Measurements from ENCODE around the gene KMT2C.

DNA sequence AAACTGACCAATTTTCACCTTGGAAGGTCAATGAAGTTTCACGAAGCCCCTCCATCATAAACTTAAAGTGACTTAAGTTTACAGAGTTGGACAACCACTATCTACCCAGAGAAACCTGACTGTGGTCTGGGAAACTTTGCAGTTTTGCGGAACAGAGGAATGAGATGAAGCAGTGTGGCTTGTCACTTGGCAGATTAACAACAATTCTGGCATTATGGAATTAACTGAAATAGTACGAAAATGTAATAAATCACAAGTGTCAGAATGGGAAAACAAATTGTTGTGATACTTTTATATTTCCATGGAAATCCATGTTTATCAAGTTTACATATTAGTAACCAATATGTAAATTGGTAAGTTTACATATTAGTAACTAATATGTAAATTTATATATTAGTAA, 4.9 kb downstream of the KMT2C start:
- TF ChIP-seq, protein P1, sequence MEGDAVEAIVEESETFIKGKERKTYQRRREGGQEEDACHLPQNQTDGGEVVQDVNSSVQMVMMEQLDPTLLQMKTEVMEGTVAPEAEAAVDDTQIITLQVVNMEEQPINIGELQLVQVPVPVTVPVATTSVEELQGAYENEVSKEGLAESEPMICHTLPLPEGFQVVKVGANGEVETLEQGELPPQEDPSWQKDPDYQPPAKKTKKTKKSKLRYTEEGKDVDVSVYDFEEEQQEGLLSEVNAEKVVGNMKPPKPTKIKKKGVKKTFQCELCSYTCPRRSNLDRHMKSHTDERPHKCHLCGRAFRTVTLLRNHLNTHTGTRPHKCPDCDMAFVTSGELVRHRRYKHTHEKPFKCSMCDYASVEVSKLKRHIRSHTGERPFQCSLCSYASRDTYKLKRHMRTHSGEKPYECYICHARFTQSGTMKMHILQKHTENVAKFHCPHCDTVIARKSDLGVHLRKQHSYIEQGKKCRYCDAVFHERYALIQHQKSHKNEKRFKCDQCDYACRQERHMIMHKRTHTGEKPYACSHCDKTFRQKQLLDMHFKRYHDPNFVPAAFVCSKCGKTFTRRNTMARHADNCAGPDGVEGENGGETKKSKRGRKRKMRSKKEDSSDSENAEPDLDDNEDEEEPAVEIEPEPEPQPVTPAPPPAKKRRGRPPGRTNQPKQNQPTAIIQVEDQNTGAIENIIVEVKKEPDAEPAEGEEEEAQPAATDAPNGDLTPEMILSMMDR (conservative IDR thresholded peaks at IDR 0.05) = no peak
- TF ChIP-seq ZFX (IDR thresholded peaks at IDR 0.05) = no peak
